OCI-LY3 (cell line): Measurements from ENCODE around the gene TENM4.

Experiments used
- H2AFZ ChIP-seq: fragments of 200-600, 300-600 bp; shearing (Covaris generic); 2 replicates; pipeline ENCODE4 v1.6.0; 2014; ENCODE audit warnings: antibody characterized with exemption, low read depth, low read length
- H3K27ac ChIP-seq: fragments of 200-600, 300-600 bp; sonication (generic); 2 replicates; pipeline ENCODE4 v1.5.1; 2014; ENCODE audit warnings: mild to moderate bottlenecking, low read length, moderate library complexity, mixed read lengths
- H3K27me3 ChIP-seq: fragments of 200-600, 300-600 bp; sonication (generic); 2 replicates; pipeline ENCODE4 v1.6.1; 2014; ENCODE audit warnings: low read depth, low read length, mixed read lengths
- H3K36me3 ChIP-seq: fragments of 200-600, 300-600 bp; sonication (generic); replicated peaks from 2 replicates; pipeline ENCODE3; 2014; ENCODE audit warnings: low read depth, low read length, mixed read lengths
- H3K4me1 ChIP-seq: fragments of 300-600, 200-600 bp; sonication (generic); 2 replicates; pipeline ENCODE4 v1.6.1; 2014; ENCODE audit warnings: low read length, mixed read lengths
- H3K4me2 ChIP-seq: fragments of 200-600, 300-600 bp; sonication (generic); 2 replicates; pipeline ENCODE4 v1.6.1; 2014; ENCODE audit warnings: low read length, mixed read lengths
- H3K4me3 ChIP-seq: fragments of 300-600, 200-600 bp; sonication (generic); 2 replicates; pipeline ENCODE4 v1.5.1; 2014; ENCODE audit warnings: antibody characterized with exemption, mild to moderate bottlenecking, low read length, moderate library complexity
- H3K79me2 ChIP-seq: fragments of 300-600, 200-600 bp; shearing (Covaris generic); 2 replicates; pipeline ENCODE4 v1.6.1; 2014; ENCODE audit warnings: mild to moderate bottlenecking, low read length, mixed read lengths
- H3K9ac ChIP-seq: fragments of 300-600, 200-600 bp; shearing (Covaris generic); 2 replicates; pipeline ENCODE4 v1.6.0; 2014; ENCODE audit warnings: mild to moderate bottlenecking, low read length, moderate library complexity
- H3K9me3 ChIP-seq: fragments of 200-600, 300-600 bp; shearing (Covaris generic); 2 replicates; pipeline ENCODE4 v1.6.1; 2014; ENCODE audit warnings: low read length, mixed read lengths; ENCODE audit not compliant: insufficient read depth
- H4K20me1 ChIP-seq: fragments of 200-600, 300-600 bp; sonication (generic); 2 replicates; pipeline ENCODE4 v1.6.1; 2016; ENCODE audit warnings: low read length, mixed read lengths; ENCODE audit not compliant: insufficient read depth
- CTCF ChIP-seq: fragments of 200-600, 300-600 bp; sonication (generic); IDR thresholded peaks from 2 replicates; pipeline ENCODE4 v1.5.1; 2014; ENCODE audit warnings: antibody characterized with exemption, low read length, low read depth
- EZH2phosphoT487 ChIP-seq: fragments of 200-600 bp; shearing (Covaris generic); IDR thresholded peaks from 2 replicates; pipeline ENCODE4 v1.6.1; 2018; ENCODE audit warnings: antibody characterized with exemption, mixed run types, low read depth

The TENM4 gene

GRCh38 chr11:79046366-79046765 is 394.5 kb downstream of the TENM4 start:
- no peaks in the 10 kb centered on the region for H3K9me3 ChIP-seq
- H3K4me2 ChIP-seq, result no peak overlapping the region
- no peaks in the 10 kb centered on the region for H3K79me2 ChIP-seq
- H2AFZ ChIP-seq, result no peak overlapping the region
- no peak overlapping the region for H3K9ac ChIP-seq
- no peaks in the 10 kb centered on the region for H3K4me1 ChIP-seq
- no peaks in the 10 kb centered on the region for H3K27me3 ChIP-seq
- H4K20me1 ChIP-seq, result no peaks in the 10 kb centered on the region
- H3K27ac ChIP-seq, result no peak overlapping the region
- no peak overlapping the region for H3K4me3 ChIP-seq
- TF ChIP-seq CTCF, result no peak
- no peak for TF ChIP-seq EZH2phosphoT487
- H3K36me3 ChIP-seq, result no peaks in the 10 kb centered on the region

GRCh38 chr11:79045800-79046304 is 395.0 kb downstream of the TENM4 start:
- Histone ChIP-seq H3K27me3 (no peaks in the 10 kb centered on the region), H4K20me1 (no peaks in the 10 kb centered on the region), H3K36me3 (no peaks in the 10 kb centered on the region), H3K4me1 (no peaks in the 10 kb centered on the region), H3K4me3 (no peak overlapping the region), H3K27ac (no peak overlapping the region), H3K4me2 (no peak overlapping the region), H3K9ac (no peak overlapping the region), H3K79me2 (no peaks in the 10 kb centered on the region), H2AFZ (no peak overlapping the region), H3K9me3 (no peaks in the 10 kb centered on the region)
- TF ChIP-seq CTCF (no peak), EZH2phosphoT487 (no peak)

- no peak overlapping the region for H3K4me2 ChIP-seq
- H3K4me3 ChIP-seq, result no peak overlapping the region
- no peak overlapping the region for H3K27ac ChIP-seq
- no peak for TF ChIP-seq CTCF
- TF ChIP-seq EZH2phosphoT487, result no peak
- H3K36me3 ChIP-seq, result no peaks in the 10 kb centered on the region
- H4K20me1 ChIP-seq, result no peaks in the 10 kb centered on the region
- no peak overlapping the region for H3K9ac ChIP-seq
- no peaks in the 10 kb centered on the region for H3K79me2 ChIP-seq
- H3K9me3 ChIP-seq, result no peaks in the 10 kb centered on the region
- H3K27me3 ChIP-seq, result no peaks in the 10 kb centered on the region
- no peak overlapping the region for H2AFZ ChIP-seq
- no peaks in the 10 kb centered on the region for H3K4me1 ChIP-seq
Measured at GRCh38 chr11:79045018-79045799, 395.6 kb downstream of the TENM4 start.

GRCh38 chr11:79044201-79044600 is 396.6 kb downstream of the TENM4 start:
- H3K4me3 ChIP-seq, result no peak overlapping the region
- H4K20me1 ChIP-seq, result no peaks in the 10 kb centered on the region
- H2AFZ ChIP-seq, result no peak overlapping the region
- H3K79me2 ChIP-seq, result no peaks in the 10 kb centered on the region
- no peak overlapping the region for H3K27ac ChIP-seq
- TF ChIP-seq EZH2phosphoT487 (no peak), CTCF (no peak)
- no peaks in the 10 kb centered on the region for H3K9me3 ChIP-seq
- no peaks in the 10 kb centered on the region for H3K36me3 ChIP-seq
- H3K9ac ChIP-seq, result no peak overlapping the region
- H3K4me1 ChIP-seq, result no peaks in the 10 kb centered on the region
- no peak overlapping the region for H3K4me2 ChIP-seq
- H3K27me3 ChIP-seq, result no peaks in the 10 kb centered on the region
